Effector memory CD4-positive, alpha-beta T cell (primary cell): ENCODE data around the gene ABHD4.
"Not testable (repeated sequence)": the region's sequence is repeated elsewhere in the genome, so short reads cannot be mapped to it uniquely, and the experiment has no call there.

Experiments used
- DNase-seq, 3 donors: peaks; one replicate each; pipeline ENCODE4 v3.0.0-alpha.2; 2020
- H3K27ac ChIP-seq: 2 replicates; pipeline ENCODE4 v1.7.0; 2013; ENCODE audit warnings: mild to moderate bottlenecking, low read length, moderate library complexity; ENCODE audit not compliant: insufficient read depth, poor library complexity, severe bottlenecking
- H3K27me3 ChIP-seq: replicated peaks from 2 replicates; pipeline ENCODE4 v1.7.0; 2013; ENCODE audit warnings: mild to moderate bottlenecking, low read length; ENCODE audit not compliant: insufficient read depth, control insufficient read depth, poor library complexity, severe bottlenecking
- H3K36me3 ChIP-seq: 2 replicates; pipeline ENCODE4 v1.7.0; 2013; ENCODE audit warnings: mild to moderate bottlenecking, low read length, moderate library complexity; ENCODE audit not compliant: control insufficient read depth, insufficient read depth
- H3K4me1 ChIP-seq: 2 replicates; pipeline ENCODE4 v1.7.0; 2013; ENCODE audit warnings: low read length, mild to moderate bottlenecking; ENCODE audit not compliant: control insufficient read depth, insufficient read depth, poor library complexity, severe bottlenecking
- H3K4me3 ChIP-seq: 2 replicates; pipeline ENCODE4 v1.7.0; 2013; ENCODE audit warnings: low read length, low read depth, mild to moderate bottlenecking; ENCODE audit not compliant: insufficient read depth, poor library complexity, severe bottlenecking
- H3K9me3 ChIP-seq: 2 replicates; pipeline ENCODE4 v1.7.0; 2013; ENCODE audit warnings: mild to moderate bottlenecking, low read length, moderate library complexity; ENCODE audit not compliant: control insufficient read depth

Gene ABHD4

DNA sequence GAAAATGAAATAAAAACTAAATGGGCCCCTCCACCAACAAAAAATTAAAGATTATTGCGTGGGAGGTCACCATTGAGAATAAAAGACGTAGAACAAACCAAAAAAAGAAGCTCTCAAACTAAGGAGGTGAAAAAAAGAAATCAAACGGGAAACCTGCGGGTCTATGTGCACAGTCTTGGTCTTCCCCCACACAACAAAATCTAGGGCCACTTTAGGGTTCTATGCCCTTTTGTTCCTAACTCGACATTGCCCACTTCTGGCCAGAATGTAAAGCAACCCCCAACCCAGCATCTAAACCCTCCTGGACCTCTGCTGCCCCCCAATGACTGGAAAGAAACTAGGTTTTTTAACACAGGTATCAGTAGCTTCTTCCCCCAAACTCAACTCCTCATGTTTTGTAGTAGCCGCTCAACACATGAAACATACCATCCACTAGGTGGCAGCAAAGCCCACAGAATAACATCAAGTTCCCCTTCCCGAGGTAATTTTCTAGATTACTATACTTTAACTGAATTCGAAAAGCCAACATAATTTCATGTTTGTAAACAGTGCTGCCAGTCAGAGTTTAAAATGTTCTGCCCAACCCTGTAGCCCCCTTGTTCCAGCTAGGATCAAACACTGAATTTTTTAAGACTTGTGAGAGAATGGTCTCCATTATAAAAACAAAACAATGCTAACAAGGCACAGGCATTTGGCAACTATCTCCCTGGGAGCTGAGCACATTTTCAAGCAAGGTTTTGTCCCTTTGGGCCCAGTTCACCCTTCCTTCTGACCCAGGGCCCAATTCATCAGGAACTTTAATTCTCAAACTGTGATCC, 27.8 kb upstream of the ABHD4 start:
- Histone ChIP-seq H3K9me3 (no peaks in the 10 kb centered on the region), H3K27me3 (no peaks in the 10 kb centered on the region), H3K4me1 (peaks cover 42% of the 10 kb centered on the region), H3K27ac (peak overlapping the region; percentile 91), H3K36me3 (peaks cover 29% of the 10 kb centered on the region), H3K4me3 (peak overlapping the region; percentile 30)
- DNase-seq, result peak; percentile 81 to 82 (median 82)

GRCh38 chr14:22572562-22573058, 25.5 kb upstream of the ABHD4 start:
- no peak overlapping the region for H3K4me3 ChIP-seq
- no peaks in the 10 kb centered on the region for H3K27me3 ChIP-seq
- peaks cover 29% of the 10 kb centered on the region for H3K4me1 ChIP-seq
- H3K27ac ChIP-seq, result no peak overlapping the region
- no peaks in the 10 kb centered on the region for H3K9me3 ChIP-seq
- DNase-seq, result no peak
- peaks cover 29% of the 10 kb centered on the region for H3K36me3 ChIP-seq

DNA sequence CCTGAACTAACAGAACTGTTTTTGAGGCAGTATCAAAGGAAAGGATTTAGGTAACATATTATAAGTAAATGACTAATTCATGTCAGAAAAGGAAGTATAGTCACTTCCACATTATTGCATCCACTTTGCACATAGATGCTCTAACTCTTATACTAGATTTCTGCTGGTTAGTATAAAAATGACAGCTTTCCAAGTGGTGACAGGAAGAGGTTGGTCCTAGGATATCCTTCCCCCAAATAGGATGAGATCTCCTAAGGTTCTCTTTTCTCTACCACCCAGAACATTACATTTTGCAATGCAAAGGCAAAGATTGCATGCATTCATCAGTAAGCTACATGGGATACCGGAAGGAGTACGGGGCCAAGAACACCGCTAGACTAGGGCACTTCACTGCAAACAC, 24.3 kb upstream of the ABHD4 start:
- no peak for DNase-seq
- Histone ChIP-seq H3K9me3 (no peaks in the 10 kb centered on the region), H3K27ac (no peak overlapping the region), H3K4me1 (peaks cover 18% of the 10 kb centered on the region), H3K36me3 (peaks cover 29% of the 10 kb centered on the region), H3K27me3 (no peaks in the 10 kb centered on the region), H3K4me3 (no peak overlapping the region)

DNA sequence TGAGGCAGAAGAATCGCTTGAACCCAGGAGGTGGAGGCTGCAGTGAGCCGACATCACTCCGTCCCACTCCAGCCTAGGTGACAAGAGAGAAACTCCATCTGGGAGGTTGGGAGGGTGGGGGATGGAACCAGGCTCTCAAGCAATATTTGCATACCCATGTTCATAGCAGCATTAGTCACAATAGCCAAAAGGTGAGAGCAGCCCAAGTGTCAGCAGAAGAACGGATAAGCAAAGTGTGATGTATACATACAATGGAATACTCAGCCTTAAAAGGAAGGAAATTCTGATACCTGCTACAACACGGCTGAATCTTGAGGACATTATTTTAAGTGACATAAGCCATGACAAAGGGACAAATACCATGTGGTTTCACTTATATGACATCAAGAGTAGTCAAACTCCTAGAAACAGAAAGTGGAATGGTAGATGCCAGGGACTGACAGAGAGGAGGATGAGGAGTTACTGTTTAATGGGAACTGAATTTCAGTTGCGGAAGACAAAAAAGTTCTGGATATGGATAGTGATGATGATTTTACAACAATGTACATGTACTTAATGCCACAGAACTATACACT, 20.7 kb upstream of the ABHD4 start:
- Histone ChIP-seq H3K9me3 (no peaks in the 10 kb centered on the region), H3K27ac (no peak overlapping the region), H3K27me3 (no peaks in the 10 kb centered on the region), H3K36me3 (peaks cover 24% of the 10 kb centered on the region), H3K4me3 (no peak overlapping the region), H3K4me1 (peaks cover 6% of the 10 kb centered on the region)
- DNase-seq, result no peak

DNA sequence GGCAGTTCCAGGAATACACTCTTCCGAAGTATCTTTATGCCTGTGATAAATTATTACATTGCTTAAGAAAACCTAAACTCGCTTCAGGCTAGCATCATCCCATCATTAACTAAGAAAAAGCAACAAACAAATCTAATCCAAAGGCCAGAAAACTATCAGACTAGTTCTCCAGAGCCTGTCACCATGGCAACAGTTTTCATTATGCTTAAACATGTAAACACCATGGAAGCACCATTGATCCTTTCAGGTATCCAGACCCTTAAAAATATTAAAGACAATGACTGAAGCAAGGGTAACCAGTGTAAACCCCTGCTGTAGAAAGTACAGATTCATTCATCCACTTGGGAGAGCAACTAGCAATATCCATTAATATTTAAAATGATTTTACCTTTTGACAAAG, 18.9 kb upstream of the ABHD4 start:
- Histone ChIP-seq H3K27ac (no peak overlapping the region), H3K36me3 (peaks cover 7% of the 10 kb centered on the region), H3K4me1 (peaks cover 6% of the 10 kb centered on the region), H3K27me3 (no peaks in the 10 kb centered on the region), H3K9me3 (no peaks in the 10 kb centered on the region), H3K4me3 (no peak overlapping the region)
- no peak for DNase-seq

DNA sequence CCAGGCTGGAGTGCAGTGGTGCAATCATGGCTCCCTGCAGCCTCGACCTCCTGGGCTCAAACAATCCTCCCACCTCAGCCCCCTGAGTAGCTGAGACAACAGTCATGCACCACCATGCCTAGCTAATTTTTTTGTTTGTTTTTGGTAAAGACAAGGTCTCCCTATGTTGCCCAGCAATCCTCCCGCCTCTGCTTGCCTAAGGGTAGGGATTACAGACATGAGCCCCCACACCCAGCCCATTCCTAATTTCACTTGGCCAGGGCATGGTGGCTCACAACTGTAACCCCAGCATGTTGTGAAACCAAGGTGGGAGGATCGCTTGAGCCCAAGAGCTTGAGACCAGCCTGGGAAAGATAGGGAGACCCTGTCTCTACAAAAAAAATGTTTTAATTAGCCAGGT, 18.2 kb upstream of the ABHD4 start:
- Histone ChIP-seq H3K36me3 (peaks cover 2% of the 10 kb centered on the region), H3K4me3 (no peak overlapping the region), H3K27me3 (no peaks in the 10 kb centered on the region), H3K4me1 (peaks cover 6% of the 10 kb centered on the region), H3K9me3 (no peaks in the 10 kb centered on the region), H3K27ac (no peak overlapping the region)
- no peak for DNase-seq

DNA sequence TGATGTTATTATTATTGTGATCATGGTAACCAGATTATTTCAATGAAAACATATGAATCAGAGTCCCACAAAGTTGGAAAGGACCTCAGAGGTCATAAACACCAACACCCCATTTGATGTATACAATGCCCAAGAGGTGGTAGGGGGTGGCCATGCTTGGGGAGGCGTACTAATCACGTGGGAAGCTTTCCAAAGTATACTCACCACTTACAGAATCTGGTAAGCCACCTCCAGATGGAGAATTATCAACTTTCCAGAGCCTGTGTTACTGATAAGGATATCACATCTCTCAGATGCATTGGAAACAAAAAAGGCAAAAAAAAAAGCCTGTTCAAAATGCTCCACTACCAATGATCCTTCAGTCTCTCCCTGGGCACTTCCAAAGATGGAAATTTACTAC, 17.5 kb upstream of the ABHD4 start:
- no peaks in the 10 kb centered on the region for H3K9me3 ChIP-seq
- H3K36me3 ChIP-seq, result no peaks in the 10 kb centered on the region
- H3K4me1 ChIP-seq, result peaks cover 6% of the 10 kb centered on the region
- H3K27me3 ChIP-seq, result no peaks in the 10 kb centered on the region
- H3K4me3 ChIP-seq, result no peak overlapping the region
- H3K27ac ChIP-seq, result no peak overlapping the region
- DNase-seq, result no peak

- Histone ChIP-seq H3K27me3 (no peaks in the 10 kb centered on the region), H3K4me1 (peaks cover 13% of the 10 kb centered on the region), H3K4me3 (no peak overlapping the region), H3K27ac (no peak overlapping the region), H3K36me3 (no peaks in the 10 kb centered on the region), H3K9me3 (no peaks in the 10 kb centered on the region)
- DNase-seq, result no peak
Observed at GRCh38 chr14:22583994-22584393, 14.1 kb upstream of the ABHD4 start.

- H3K27me3 ChIP-seq, result no peaks in the 10 kb centered on the region
- H3K36me3 ChIP-seq, result no peaks in the 10 kb centered on the region
- H3K4me3 ChIP-seq, result no peak overlapping the region
- H3K4me1 ChIP-seq, result peaks cover 16% of the 10 kb centered on the region
- H3K27ac ChIP-seq, result peak overlapping the region; percentile 95
- no peaks in the 10 kb centered on the region for H3K9me3 ChIP-seq
- DNase-seq, result no peak
Observed at GRCh38 chr14:22587247-22587646, 10.9 kb upstream of the ABHD4 start.

DNA sequence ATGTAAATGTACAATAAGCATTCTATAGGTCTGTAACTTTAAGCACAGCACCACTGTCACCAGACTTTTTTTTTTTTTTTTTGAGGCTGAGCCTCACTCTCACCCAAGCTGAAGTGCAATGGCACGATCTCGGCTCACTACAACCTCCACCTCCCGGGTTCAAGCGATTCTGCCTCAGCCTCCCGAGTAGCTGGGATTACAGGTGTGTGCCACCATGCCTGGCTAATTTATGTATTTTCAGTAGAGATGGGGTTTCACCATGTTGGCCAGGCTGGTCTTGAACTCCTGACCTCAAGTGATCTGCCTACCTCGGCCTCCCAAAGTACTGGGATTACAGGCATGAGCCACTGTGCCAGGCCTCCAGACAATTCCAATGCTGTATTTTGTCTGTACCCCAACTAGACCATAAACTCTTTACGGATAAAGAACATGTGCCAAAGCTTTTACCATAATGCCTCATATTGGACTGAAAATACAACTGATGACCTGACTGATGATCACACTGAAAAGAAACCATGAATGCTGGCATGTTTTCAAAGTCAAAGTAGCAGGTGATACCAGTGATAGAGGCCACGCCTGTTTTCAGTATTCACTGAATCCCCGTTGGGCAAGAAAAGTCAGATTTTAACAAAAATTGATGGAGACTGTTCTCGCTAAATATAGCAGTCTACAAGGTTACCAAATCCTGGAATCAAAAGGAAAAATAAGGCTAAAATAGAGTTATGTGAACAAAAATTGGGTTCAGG, 10.2 kb upstream of the ABHD4 start:
- Histone ChIP-seq H3K4me1 (peaks cover 16% of the 10 kb centered on the region), H3K27ac (peak overlapping the region; percentile 95), H3K4me3 (peak overlapping the region; percentile 72)
- not testable (repeated sequence) for DNase-seq, H3K9me3 ChIP-seq, H3K36me3 ChIP-seq, H3K27me3 ChIP-seq
